Parathyroid adenoma (tissue), 2 donors: ENCODE measurements around the gene MCCC2.

ENCODE experiments used
- H2AFZ ChIP-seq: fragments of 300-600 bp; sonication (generic); one replicate; pipeline ENCODE4 v1.7.0; 2017; ENCODE audit warnings: antibody characterized with exemption, mild to moderate bottlenecking
- H3K27ac ChIP-seq: fragments of 300-600 bp; sonication (generic); one replicate; pipeline ENCODE4 v1.7.0; 2017
- H3K27me3 ChIP-seq: fragments of 300-600 bp; sonication (generic); one replicate; pipeline ENCODE4 v1.7.0; 2017; ENCODE audit warnings: low read length; ENCODE audit not compliant: control insufficient read depth, insufficient read depth
- H3K36me3 ChIP-seq: fragments of 300-600 bp; sonication (generic); one replicate; pipeline ENCODE4 v1.7.0; 2017; ENCODE audit warnings: low read length; ENCODE audit not compliant: control insufficient read depth, insufficient read depth
- H3K4me1 ChIP-seq: fragments of 300-600 bp; sonication (generic); one replicate; pipeline ENCODE4 v1.7.0; 2017; ENCODE audit warnings: control low read depth
- H3K4me2 ChIP-seq: fragments of 300-600 bp; sonication (generic); one replicate; pipeline ENCODE4 v1.7.0; 2017; ENCODE audit warnings: low read length
- H3K4me3 ChIP-seq: fragments of 300-600 bp; sonication (generic); one replicate; pipeline ENCODE4 v1.7.0; 2017; ENCODE audit warnings: low read depth, low read length
- H3K79me2 ChIP-seq: fragments of 300-600 bp; sonication (generic); one replicate; pipeline ENCODE4 v1.7.0; 2017; ENCODE audit warnings: control low read depth
- H3K9ac ChIP-seq: fragments of 300-600 bp; sonication (generic); one replicate; pipeline ENCODE4 v1.7.0; 2017; ENCODE audit warnings: mild to moderate bottlenecking
- H3K9me3 ChIP-seq: fragments of 300-600 bp; sonication (generic); one replicate; pipeline ENCODE4 v1.7.0; 2017; ENCODE audit warnings: low read length; ENCODE audit not compliant: control insufficient read depth
- TF ChIP-seq, protein P1 (sequence below): fragments of 300-600 bp; sonication (generic); IDR thresholded peaks from one replicate; pipeline ENCODE4 v1.7.0; 2017; ENCODE audit warnings: antibody characterized with exemption, mild to moderate bottlenecking
- donor health status: primary hyperparathyroidism.

MCCC2 gene

DNA sequence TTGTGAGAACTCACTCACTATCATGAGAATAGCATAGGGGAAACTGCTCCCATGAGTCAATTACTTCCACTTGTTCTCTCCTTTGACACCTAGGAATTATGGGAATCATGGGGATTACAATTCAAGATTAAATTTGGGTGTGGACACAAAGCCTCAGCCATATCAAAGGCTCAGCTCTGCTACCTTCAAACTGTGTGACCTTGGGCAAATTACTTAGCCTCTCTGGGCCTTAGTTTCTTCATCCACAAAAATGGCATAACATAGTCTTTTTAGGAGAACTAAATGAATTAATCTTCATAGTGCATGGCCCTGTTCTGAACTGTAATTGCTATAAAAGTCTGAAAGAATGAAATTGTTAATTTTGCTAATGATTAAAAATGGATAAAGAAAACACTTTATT is 113.7 kb downstream of the MCCC2 start:
- no peaks in the 10 kb centered on the region for H3K27me3 ChIP-seq
- no peaks in the 10 kb centered on the region for H3K9me3 ChIP-seq
- no peaks in the 10 kb centered on the region for H3K36me3 ChIP-seq
- H3K4me3 ChIP-seq: no peak overlapping the region
- no peak overlapping the region for H2AFZ ChIP-seq
- H3K27ac ChIP-seq: no peak overlapping the region
- no peak overlapping the region for H3K9ac ChIP-seq
- TF ChIP-seq, protein P1, sequence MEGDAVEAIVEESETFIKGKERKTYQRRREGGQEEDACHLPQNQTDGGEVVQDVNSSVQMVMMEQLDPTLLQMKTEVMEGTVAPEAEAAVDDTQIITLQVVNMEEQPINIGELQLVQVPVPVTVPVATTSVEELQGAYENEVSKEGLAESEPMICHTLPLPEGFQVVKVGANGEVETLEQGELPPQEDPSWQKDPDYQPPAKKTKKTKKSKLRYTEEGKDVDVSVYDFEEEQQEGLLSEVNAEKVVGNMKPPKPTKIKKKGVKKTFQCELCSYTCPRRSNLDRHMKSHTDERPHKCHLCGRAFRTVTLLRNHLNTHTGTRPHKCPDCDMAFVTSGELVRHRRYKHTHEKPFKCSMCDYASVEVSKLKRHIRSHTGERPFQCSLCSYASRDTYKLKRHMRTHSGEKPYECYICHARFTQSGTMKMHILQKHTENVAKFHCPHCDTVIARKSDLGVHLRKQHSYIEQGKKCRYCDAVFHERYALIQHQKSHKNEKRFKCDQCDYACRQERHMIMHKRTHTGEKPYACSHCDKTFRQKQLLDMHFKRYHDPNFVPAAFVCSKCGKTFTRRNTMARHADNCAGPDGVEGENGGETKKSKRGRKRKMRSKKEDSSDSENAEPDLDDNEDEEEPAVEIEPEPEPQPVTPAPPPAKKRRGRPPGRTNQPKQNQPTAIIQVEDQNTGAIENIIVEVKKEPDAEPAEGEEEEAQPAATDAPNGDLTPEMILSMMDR: no peak
- H3K4me2 ChIP-seq: no peak overlapping the region
- H3K79me2 ChIP-seq: no peaks in the 10 kb centered on the region
- H3K4me1 ChIP-seq: no peaks in the 10 kb centered on the region

DNA sequence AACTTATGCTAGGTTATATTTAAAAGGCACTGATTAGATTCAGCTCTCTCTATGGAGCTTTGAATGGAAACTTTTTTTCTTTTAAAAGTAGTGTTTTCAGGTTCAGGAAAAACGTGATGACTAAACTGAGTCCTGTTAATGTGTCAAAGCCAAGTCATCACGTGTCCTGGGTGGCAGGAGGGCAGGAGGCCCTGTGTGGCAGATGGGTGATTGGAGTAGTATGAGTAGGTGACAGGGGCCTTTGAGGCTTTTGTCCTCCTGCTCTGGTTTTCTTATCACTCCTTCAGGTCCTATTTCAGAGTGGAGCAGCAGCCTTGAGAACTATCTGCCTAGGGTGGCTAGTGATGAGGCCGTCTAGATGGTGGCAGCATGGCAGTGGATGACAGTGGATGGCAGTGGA is 114.3 kb downstream of the MCCC2 start:
- H3K27me3 ChIP-seq: no peaks in the 10 kb centered on the region
- no peaks in the 10 kb centered on the region for H3K36me3 ChIP-seq
- H3K4me3 ChIP-seq: no peak overlapping the region
- H3K4me2 ChIP-seq: no peak overlapping the region
- H3K9me3 ChIP-seq: no peaks in the 10 kb centered on the region
- H2AFZ ChIP-seq: no peak overlapping the region
- TF ChIP-seq, protein P1: no peak
- no peak overlapping the region for H3K9ac ChIP-seq
- no peaks in the 10 kb centered on the region for H3K79me2 ChIP-seq
- no peaks in the 10 kb centered on the region for H3K4me1 ChIP-seq
- H3K27ac ChIP-seq: no peak overlapping the region

DNA sequence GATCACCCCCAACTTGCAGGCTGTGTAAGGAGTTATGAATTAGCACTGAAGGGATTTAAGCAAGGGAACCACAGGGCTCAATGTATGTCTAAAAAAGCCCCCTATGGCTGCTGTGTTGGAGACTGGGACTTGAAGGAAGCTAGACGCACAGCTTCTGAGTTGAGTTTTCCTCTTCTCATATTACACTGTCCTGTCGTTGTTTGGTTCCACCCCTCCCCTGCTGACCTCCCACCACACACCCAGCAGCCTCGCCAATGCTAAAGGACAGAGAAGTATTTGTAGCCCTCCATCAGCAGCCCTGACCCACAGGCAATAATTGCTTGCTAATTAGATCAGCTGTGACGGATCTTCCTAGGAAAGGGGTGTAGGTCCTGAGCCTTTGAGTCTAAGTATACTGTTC is 116.8 kb downstream of the MCCC2 start:
- no peak overlapping the region for H2AFZ ChIP-seq
- no peaks in the 10 kb centered on the region for H3K79me2 ChIP-seq
- TF ChIP-seq, protein P1: no peak
- H3K36me3 ChIP-seq: no peaks in the 10 kb centered on the region
- H3K4me2 ChIP-seq: no peak overlapping the region
- H3K4me1 ChIP-seq: no peaks in the 10 kb centered on the region
- H3K27me3 ChIP-seq: no peaks in the 10 kb centered on the region
- H3K4me3 ChIP-seq: no peak overlapping the region
- no peaks in the 10 kb centered on the region for H3K9me3 ChIP-seq
- H3K9ac ChIP-seq: no peak overlapping the region
- H3K27ac ChIP-seq: no peak overlapping the region

DNA sequence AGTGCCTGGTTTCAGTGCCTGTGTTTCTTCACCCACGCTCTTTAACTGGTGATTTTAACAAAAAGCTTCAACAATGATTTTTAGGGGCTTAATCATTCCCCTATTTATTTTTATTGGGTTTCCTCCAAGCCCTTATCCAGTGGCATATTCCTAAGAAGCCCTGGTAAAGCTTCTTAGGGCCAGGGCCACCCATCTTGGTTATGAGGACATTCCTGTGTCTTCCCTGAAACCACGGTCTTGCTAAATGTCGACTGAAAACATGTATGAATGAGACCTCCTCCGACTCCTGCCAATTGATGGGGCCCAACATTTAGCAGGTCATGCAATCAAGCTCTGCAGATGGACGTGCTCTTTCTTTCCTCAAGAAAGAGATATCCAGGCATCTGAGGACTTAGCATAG is 118.3 kb downstream of the MCCC2 start:
- H3K36me3 ChIP-seq: no peaks in the 10 kb centered on the region
- H3K9me3 ChIP-seq: no peaks in the 10 kb centered on the region
- H2AFZ ChIP-seq: no peak overlapping the region
- TF ChIP-seq, protein P1: no peak
- no peak overlapping the region for H3K4me2 ChIP-seq
- H3K4me1 ChIP-seq: no peaks in the 10 kb centered on the region
- H3K9ac ChIP-seq: no peak overlapping the region
- no peaks in the 10 kb centered on the region for H3K79me2 ChIP-seq
- no peaks in the 10 kb centered on the region for H3K27me3 ChIP-seq
- H3K27ac ChIP-seq: no peak overlapping the region
- no peak overlapping the region for H3K4me3 ChIP-seq

DNA sequence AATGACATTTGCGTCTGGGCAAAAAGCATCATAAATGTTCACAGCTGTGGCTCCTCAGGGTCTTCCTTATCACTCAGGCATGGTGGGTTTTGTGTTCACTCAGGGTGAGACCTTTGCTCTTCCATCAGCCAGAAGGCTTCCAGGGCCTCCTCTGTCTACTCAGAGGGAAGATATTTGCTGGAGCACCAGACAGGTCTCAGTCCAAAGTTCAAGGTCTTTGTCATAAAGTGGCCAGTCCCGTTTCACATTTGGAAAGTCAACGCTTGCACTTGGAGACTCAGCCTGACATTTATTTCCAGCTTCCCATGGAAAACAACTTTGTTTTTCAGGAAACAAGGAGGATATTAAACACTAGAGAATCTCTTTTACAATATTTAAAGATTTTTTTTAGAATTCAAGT is 119.8 kb downstream of the MCCC2 start:
- Histone ChIP-seq H2AFZ (no peak overlapping the region), H3K9me3 (no peaks in the 10 kb centered on the region), H3K36me3 (no peaks in the 10 kb centered on the region), H3K4me2 (no peak overlapping the region), H3K79me2 (no peaks in the 10 kb centered on the region), H3K27ac (no peak overlapping the region), H3K9ac (no peak overlapping the region), H3K4me3 (no peak overlapping the region), H3K4me1 (no peaks in the 10 kb centered on the region), H3K27me3 (no peaks in the 10 kb centered on the region)
- TF ChIP-seq, protein P1: no peak
